Measurements from ENCODE around the gene CYLD. TPM values are rescaled to one million over a fixed set of nuclear protein-coding genes. Genes with fewer than 3 reads are reported as not detected.

The CYLD gene
- total RNA-seq, 1 experiment from 2014 or later = 9.8 TPM

- Histone ChIP-seq H3K4me3 (ENCODE audit: low read depth, low read length) (no peak overlapping the region), H3K4me1 (no peaks in the 10 kb centered on the region; the same call in 1 of the 2 replicates), H3K9me3 (no peaks in the 10 kb centered on the region), H3K27me3 (replicated peaks; ENCODE audit: control insufficient read depth, insufficient read depth, low read length) (no peaks in the 10 kb centered on the region), H3K36me3 (ENCODE audit: control insufficient read depth, insufficient read depth, low read length) (no peaks in the 10 kb centered on the region)
- Mint-ChIP-seq H3K27ac (ENCODE audit: unreplicated experiment) (no peak overlapping the region), H3K4me1 (ENCODE audit: low read depth, unreplicated experiment) (no peaks in the 10 kb centered on the region), H3K9me3 (ENCODE audit: unreplicated experiment) (no peaks in the 10 kb centered on the region), H3K4me3 (ENCODE audit: unreplicated experiment) (no peak overlapping the region), H3K36me3 (ENCODE audit: insufficient read depth, unreplicated experiment) (peaks cover 10% of the 10 kb centered on the region), H3K27me3 (ENCODE audit: insufficient read depth, unreplicated experiment) (no peaks in the 10 kb centered on the region)
- DNase-seq = no peak
- CTCF ChIA-PET = interaction anchor here (0.6 to 0.8 kb wide), 3 partner anchors 61 to 94 kb away, joined by 3 to 5 read pairs (median 5); no protein-coding TSS in a partner anchor
- POLR2A ChIA-PET = interaction anchor here (0.7 kb wide), 1 partner anchor 12 kb away, joined by 3 read pairs; no protein-coding TSS in a partner anchor
- TF ChIP-seq CTCF (IDR thresholded peaks at IDR 0.05; ENCODE audit: insufficient read depth in 1 of 2, low read depth in 1 of 2, low read length in 1 of 2, severe bottlenecking in 1 of 2, unreplicated experiment in 1 of 2) = no peak
- intact Hi-C loops (cut with micrococcal nuclease; ENCODE audit: unreplicated experiment) = loop anchor here (5.0 to 10.0 kb wide), 2 partner anchors 198 to 420 kb away; partner anchors contain the start of gene NKD1
- no TSS peak for BruUV-seq (replicated peaks)
Measured at GRCh38 chr16:50744881-50745280, 3.0 kb downstream of the CYLD start.

- intact Hi-C loops (cut with micrococcal nuclease; ENCODE audit: unreplicated experiment) = loop anchor here (10.0 kb wide), 1 partner anchor 421 kb away; no protein-coding TSS in a partner anchor
- Mint-ChIP-seq H3K27ac (ENCODE audit: unreplicated experiment) (no peak overlapping the region), H3K4me1 (ENCODE audit: low read depth, unreplicated experiment) (no peaks in the 10 kb centered on the region), H3K9me3 (ENCODE audit: unreplicated experiment) (no peaks in the 10 kb centered on the region), H3K27me3 (ENCODE audit: insufficient read depth, unreplicated experiment) (no peaks in the 10 kb centered on the region), H3K36me3 (ENCODE audit: insufficient read depth, unreplicated experiment) (peaks cover 10% of the 10 kb centered on the region), H3K4me3 (ENCODE audit: unreplicated experiment) (no peak overlapping the region)
- Histone ChIP-seq H3K9me3 (no peaks in the 10 kb centered on the region), H3K4me3 (ENCODE audit: low read depth, low read length) (no peak overlapping the region), H3K4me1 (no peaks in the 10 kb centered on the region; the same call in 1 of the 2 replicates), H3K27me3 (replicated peaks; ENCODE audit: control insufficient read depth, insufficient read depth, low read length) (no peaks in the 10 kb centered on the region), H3K36me3 (ENCODE audit: control insufficient read depth, insufficient read depth, low read length) (no peaks in the 10 kb centered on the region)
- ChIA-PET CTCF (interaction anchor here (0.7 to 1.9 kb wide), 3 partner anchors 61 to 377 kb away, joined by 6 to 12 read pairs (median 11); partner anchors contain the start of gene BRD7), POLR2A (no interaction called here)
- no peak for TF ChIP-seq CTCF (IDR thresholded peaks at IDR 0.05; ENCODE audit: insufficient read depth in 1 of 2, low read depth in 1 of 2, low read length in 1 of 2, severe bottlenecking in 1 of 2, unreplicated experiment in 1 of 2)
- no TSS peak for BruUV-seq (replicated peaks)
- no peak for DNase-seq
Measured at GRCh38 chr16:50745940-50746339, 4.1 kb downstream of the CYLD start.

GRCh38 chr16:50747207-50747956 lies 5.5 kb downstream of the CYLD start:
- no peaks in the 10 kb centered on the region for H3K36me3 ChIP-seq (ENCODE audit: control insufficient read depth, insufficient read depth, low read length)
- no peaks in the 10 kb centered on the region for H3K9me3 Mint-ChIP-seq (ENCODE audit: unreplicated experiment)
- H3K4me1 ChIP-seq = no peaks in the 10 kb centered on the region
- no peak overlapping the region for H3K4me3 ChIP-seq (ENCODE audit: low read depth, low read length)
- TF ChIP-seq CTCF (IDR thresholded peaks at IDR 0.05; ENCODE audit: insufficient read depth in 1 of 2, low read depth in 1 of 2, low read length in 1 of 2, severe bottlenecking in 1 of 2, unreplicated experiment in 1 of 2) = peak; percentile 26 to 39
- no peaks in the 10 kb centered on the region for H3K27me3 ChIP-seq (replicated peaks; ENCODE audit: control insufficient read depth, insufficient read depth, low read length)
- H3K27me3 Mint-ChIP-seq (ENCODE audit: insufficient read depth, unreplicated experiment) = no peaks in the 10 kb centered on the region
- intact Hi-C loops (cut with micrococcal nuclease; ENCODE audit: unreplicated experiment) = loop anchor here (1.0 to 10.0 kb wide), 3 partner anchors 76 to 423 kb away; no protein-coding TSS in a partner anchor
- H3K4me3 Mint-ChIP-seq (ENCODE audit: unreplicated experiment) = no peak overlapping the region
- H3K36me3 Mint-ChIP-seq (ENCODE audit: insufficient read depth, unreplicated experiment) = no peaks in the 10 kb centered on the region
- no TSS peak for BruUV-seq (replicated peaks)
- H3K27ac Mint-ChIP-seq (ENCODE audit: unreplicated experiment) = no peak overlapping the region
- peak in 1 of 2 experiments; percentile 14 for DNase-seq
- ChIA-PET POLR2A (no interaction called here), CTCF (interaction anchor here (0.9 to 1.9 kb wide), 3 partner anchors 59 to 82 kb away, joined by 3 to 12 read pairs (median 6); no protein-coding TSS in a partner anchor)
- H3K4me1 Mint-ChIP-seq (ENCODE audit: low read depth, unreplicated experiment) = no peaks in the 10 kb centered on the region
- H3K9me3 ChIP-seq = no peaks in the 10 kb centered on the region

Measured in Caco-2 (cell line).